Activated CD8-positive, alpha-beta memory T cell treated with anti-CD3 and anti-CD28 coated beads for 36 hours (primary cell): ENCODE data around the gene EDC3. TPM values are rescaled to one million over a fixed set of nuclear protein-coding genes. Genes with fewer than 3 reads are reported as not detected.
"Not testable (repeated sequence)": the region's sequence is repeated elsewhere in the genome, so short reads cannot be mapped to it uniquely, and the experiment has no call there.

Experiments
- CTCF ChIA-PET: fragments of 350-600 bp; sonication (Branson Sonifier 250); formaldehyde crosslinking; loops from one replicate; lab custom pipeline; 2021; ENCODE audit warnings: antibody characterized with exemption; lab: Charles Lee
- POLR2A ChIA-PET: fragments of 350-600 bp; sonication (Branson Sonifier 250); formaldehyde crosslinking; loops from one replicate; lab custom pipeline; 2021; ENCODE audit warnings: antibody characterized with exemption; lab: Charles Lee
- total RNA-seq, 2 experiments: library from RNA; stranded (reverse); gene quantifications; one replicate each; pipeline ENCODE4 v1.2.3, GENCODE V29; 2021

The EDC3 gene
- total RNA-seq, 2 experiments from 2014 or later = 50.5 to 52.2 TPM

DNA sequence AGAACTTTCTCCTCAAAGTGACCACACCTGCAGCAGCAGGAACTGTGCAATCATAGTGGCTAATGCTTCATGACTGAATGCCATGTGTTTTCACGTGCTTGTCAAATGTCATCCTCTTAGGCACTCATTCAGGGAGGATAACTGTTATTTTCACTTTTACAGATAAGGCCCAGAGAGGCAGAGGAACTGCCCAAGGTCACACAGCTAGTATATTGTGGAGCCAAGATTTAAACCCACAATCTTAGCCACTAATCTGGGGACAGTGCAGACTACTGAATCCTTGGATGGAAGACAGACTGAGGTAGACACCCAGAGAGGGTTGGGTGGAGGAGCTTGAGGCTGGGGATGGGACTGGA, 90.1 kb downstream of the EDC3 start:
- ChIA-PET CTCF (no interaction called here), POLR2A (no interaction called here)

DNA sequence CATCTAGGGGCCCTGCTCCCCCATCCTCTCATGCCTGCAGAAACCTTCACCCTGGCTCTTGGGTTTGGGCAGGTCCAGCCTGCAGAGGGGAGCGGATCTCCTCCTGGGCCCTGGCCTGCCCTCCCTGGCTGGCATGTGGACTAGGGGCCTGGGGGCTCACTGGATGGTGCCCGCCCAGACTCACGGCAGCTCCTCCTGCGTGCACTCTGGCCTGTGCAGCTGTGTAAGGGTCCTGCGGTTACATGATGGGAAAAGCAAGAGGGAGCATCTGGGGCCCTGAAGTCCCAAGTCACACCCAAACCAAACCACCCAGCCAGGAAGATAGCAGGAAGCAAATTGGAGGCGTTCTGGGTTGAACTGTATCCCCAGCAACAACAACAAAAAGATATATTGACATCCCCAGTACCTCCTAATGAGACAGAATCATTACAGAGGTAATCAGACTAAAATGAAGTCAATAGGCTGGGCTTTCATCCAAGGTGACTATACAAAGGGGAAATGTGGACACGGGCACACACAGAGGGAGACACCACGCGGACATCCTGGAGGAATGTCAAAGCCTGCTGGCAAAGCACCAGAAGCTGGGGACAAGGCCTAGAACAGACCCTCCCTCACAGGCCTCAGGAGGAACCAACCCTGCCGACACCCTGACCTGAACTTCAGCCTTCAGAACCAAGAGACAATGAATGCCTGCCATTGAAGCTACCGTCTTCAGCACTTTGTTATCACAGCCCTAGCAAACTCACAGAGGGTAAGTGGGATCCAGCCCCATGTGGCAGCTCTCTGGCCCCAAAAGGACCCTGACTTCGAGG, 90.6 kb downstream of the EDC3 start:
- POLR2A ChIA-PET = no interaction called here
- CTCF ChIA-PET = no interaction called here

DNA sequence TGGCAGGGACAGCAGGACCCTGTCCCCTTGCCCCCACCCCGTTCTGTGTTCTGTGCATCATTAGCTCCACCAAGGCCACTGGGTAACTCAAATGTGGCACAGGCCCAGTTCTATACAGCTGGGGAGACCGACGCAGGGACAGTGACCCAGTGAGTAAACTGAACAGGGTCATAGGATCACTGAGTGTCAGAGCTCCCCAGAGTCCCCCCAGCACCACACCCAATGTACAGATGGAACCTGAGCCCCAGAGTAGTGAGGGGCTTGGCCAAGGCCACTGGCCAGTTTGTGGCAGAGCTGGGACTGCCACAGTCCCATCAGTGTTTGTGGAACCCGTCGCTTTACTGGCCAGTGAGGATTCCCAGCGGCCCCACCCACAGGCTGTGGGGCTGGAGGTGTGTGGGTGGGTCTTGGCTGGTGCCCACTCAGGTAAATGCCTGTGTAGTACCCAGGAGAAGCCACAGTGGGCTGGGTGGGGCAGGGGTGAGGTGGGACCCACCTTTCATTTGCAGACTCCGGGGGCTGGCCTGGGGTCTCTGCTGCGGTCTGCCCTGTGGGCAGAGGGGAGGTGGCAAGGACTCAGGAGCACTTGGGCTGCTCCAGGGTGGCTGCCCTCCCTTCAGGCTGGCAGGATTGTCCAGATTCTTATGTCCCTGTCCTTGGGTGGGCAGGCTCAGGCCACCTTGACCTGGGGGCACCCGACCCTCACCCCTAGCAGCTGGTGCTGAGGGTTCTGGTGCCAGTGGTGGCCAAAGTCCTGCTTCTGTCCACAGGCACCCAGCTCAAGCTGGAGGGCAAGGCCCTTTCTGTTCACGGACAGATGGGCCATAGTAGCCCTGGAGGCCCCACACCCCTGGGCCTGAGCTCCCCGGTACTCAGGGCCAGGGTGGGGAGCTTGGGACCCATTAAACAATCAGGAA, 91.8 kb downstream of the EDC3 start:
- CTCF ChIA-PET = interaction anchor here (0.9 kb wide), 1 partner anchor 299 kb away, joined by 3 read pairs; no protein-coding TSS in a partner anchor
- POLR2A ChIA-PET = interaction anchor here (0.6 kb wide), 1 partner anchor 63 kb away, joined by 3 read pairs; no protein-coding TSS in a partner anchor

DNA sequence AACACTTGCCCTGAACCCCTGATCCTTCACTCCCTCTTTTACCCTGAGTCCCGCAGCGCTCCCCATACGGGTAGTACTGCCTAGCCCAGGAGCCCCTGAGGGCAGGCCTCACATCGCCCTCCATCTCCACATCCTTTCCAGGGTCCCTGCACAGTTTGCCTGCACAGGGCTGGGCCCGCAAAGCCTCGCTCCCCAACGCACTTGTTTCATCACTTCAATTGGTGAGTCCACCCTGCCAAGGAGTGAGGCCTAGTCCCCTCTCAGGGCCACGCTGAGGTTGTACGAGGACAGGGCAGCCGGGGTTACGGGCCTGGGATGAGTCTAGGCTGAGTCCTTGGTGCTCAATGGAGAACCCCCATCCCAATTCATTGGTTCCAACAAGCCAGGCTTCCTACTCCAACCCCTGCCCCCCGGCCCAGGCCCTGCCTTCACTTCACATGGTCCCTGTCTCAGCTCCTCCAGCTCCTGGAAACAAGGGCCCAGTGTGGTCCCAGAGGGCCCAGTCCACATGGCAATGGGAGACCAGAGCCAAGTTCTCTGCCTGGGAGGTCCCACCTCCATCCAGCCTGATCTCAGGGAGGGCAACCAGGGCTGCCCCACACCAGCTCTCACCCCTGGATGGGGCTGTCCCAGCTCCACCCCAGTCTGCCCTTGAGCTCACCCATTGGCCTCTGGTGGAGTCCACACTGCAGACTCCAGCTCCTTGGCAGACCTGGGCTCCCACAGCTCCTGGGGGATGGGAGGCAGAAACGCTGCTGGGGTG, 92.6 kb downstream of the EDC3 start:
- ChIA-PET CTCF (interaction anchor here (0.9 kb wide), 2 partner anchors 18 to 299 kb away, joined by 3 to 4 read pairs; no protein-coding TSS in a partner anchor), POLR2A (no interaction called here)

DNA sequence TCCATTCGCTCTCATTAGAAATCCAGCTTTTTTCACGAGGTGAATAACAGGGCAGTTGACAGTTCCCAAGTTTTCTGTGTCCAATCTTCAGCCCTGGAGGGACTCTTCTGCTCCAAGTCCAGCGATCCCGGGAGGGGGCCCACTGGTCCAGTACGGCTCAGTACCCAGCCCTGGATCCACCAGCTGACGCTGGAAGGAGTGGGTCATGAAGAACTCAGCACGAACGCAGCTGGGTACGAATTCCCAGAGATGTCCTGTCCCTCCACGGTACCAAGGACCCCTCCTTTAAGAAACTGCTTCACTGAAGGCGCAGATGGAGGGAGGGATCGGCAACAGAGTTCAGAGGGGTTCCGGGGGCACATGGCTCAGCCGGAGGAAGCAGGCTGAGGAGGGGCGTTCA, 96.7 kb downstream of the EDC3 start:
- ChIA-PET CTCF (interaction anchor here (1.5 kb wide), 1 partner anchor 20 kb away, joined by 3 read pairs; no protein-coding TSS in a partner anchor), POLR2A (interaction anchor here (0.9 to 3.1 kb wide), 3 partner anchors 10 to 17 kb away, joined by 3 to 13 read pairs (median 5); partner anchors contain the start of gene CLK3)

DNA sequence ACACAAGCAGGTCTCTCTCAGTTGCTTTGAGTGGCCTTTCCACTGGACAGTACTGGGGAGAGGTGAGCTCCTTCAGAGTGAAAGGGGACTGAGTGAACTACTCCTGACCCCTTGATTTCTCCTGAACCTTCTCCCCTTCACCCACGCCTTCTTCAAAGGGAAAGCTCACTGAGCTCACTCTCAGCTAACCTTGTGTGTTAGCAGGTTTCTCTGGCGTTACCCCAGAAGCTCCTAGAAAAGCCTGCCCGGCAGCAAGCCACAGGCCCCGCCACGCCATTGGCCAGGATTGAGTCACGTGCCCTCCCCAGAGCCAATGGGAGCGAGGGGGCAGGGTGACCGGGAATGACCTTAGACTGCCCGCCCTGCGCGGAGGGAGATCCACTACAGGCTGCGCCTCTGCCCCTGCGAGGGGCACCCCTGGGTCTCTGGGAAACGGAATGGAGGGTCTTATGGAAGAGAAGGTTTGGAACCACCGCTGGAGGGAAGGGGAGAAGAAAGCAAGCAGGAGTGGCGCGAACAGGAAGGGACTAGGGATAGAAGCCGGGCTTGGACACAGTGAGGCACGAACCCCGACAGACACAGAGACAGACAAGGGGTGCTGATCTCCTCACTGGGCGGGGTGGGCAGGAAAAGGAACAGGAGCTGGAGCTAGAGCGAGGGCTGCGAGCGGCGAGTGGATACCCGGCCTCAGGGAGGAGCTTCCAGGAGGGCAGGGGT, 97.5 kb downstream of the EDC3 start:
- ChIA-PET POLR2A (interaction anchor here (0.6 to 3.1 kb wide), 7 partner anchors 11 to 182 kb away, joined by 3 to 13 read pairs (median 4); partner anchors contain the start of genes ARID3B and CLK3), CTCF (interaction anchor here (0.7 to 1.1 kb wide), 2 partner anchors 31 to 383 kb away, joined by 3 read pairs; no protein-coding TSS in a partner anchor)

DNA sequence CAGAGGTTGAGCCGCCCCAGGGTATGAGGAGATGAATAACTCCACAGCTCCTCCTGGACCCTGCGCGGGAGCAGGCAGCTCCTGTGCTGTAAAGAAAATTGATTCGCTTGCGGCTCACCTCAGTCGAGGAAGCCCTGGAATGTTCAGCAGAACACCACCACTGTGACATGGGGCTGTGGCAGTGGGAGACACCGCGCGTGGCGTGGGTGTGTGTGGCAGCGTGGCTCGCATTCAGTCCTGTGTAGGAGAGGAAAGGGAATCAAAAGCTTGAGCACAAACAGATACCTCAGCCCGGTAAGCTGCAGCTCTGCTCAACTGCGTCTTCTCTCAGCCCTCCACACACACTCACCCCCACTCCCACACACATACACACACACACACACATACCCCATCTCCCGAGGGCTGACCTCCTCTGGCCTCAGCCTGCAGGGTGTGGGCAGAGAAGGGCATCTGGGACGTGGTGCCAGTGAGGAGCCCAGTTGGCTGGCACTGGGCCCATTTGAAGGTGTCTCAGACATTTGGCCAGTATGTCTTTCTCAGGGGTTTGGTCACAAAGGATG, 98.6 kb downstream of the EDC3 start:
- POLR2A ChIA-PET = interaction anchor here (1.2 to 3.1 kb wide), 2 partner anchors 17 to 56 kb away, joined by 10 to 13 read pairs; partner anchors contain the start of gene ARID3B
- CTCF ChIA-PET = not testable (repeated sequence)

DNA sequence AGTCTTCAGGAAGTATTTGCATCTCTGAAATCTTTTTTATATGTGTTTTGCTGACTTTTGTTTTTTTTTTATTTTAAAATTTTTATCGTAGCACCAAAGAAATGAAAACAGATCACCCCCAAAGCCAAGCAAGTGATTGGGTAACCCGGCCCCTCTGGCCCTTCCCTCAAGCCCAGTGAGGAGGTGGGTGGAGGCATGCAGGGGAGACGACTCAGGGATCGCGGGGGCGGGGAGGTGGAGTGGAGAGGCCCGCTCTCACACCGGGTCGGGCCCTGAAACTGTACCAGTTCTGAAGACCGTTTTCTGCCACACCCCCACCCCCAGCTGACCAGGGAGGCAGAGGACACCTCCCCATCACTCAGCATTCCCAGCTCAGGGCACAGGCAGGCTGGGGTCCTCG, 99.1 kb downstream of the EDC3 start:
- POLR2A ChIA-PET, CTCF ChIA-PET: not testable (repeated sequence)

DNA sequence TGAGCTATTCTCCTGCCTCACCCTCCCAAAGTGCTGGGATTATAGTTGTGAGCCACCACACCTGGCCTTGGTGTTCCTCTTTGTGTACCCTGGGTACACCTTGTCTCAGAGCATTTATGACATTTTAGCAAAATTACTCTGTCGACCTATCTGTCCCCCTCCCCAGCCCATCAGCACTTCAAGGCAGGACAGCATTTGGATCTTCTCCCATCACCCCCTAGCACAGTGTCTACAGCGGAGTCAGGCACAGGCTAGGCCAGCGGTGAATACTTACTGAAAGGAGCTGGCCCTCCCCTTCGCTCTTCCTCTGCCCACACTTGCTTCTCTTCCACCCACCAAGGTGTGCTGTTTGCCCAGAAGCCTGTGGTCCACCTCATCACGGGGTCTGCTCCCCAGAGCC, 100.6 kb downstream of the EDC3 start:
- ChIA-PET POLR2A (no interaction called here), CTCF (interaction anchor here (0.6 to 1.1 kb wide), 3 partner anchors 12 to 1238 kb away, joined by 3 read pairs; no protein-coding TSS in a partner anchor)

DNA sequence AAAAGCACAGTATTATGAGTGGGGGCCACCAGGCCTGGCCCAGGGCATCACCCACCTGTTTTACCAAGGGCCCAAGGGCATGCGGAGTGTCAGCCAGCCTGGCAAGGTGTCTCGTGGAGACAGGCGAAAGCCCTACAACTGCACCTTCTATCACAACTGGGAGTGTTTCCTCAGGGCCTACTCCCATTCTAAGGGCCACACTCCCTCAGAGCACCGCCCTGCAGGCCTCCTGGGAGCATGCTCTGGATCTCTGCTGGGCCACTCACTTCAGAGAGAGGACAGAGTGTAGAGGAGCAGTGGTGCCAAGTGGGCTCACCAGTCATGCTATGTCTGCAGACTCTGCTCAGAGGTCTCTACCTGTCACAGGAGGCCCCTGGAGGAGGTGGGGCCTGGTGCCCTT, 101.4 kb downstream of the EDC3 start:
- ChIA-PET POLR2A (no interaction called here), CTCF (interaction anchor here (0.6 to 1.1 kb wide), 2 partner anchors 12 to 545 kb away, joined by 3 read pairs; no protein-coding TSS in a partner anchor)

DNA sequence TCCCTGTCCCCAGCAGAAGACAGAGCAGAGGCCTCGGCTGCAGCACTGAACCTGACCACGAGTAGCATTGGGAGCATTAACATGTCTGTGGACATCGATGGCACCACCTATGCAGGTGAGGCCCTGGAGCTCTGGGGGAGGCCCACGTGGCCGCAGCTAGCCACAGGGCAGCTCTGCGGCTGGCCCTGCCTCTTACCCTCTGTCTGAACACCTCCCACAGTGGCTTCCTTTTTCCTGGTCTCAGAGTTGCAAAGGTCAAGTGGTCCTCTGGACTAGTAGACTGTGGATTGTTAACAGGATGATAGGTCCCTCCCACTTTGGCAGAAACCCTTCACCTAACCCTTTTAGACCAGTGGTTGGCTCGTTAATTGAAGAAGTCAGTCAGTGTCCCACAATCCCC, 102.7 kb downstream of the EDC3 start:
- ChIA-PET POLR2A (interaction anchor here (0.7 kb wide), 1 partner anchor 29 kb away, joined by 3 read pairs; no protein-coding TSS in a partner anchor), CTCF (no interaction called here)

DNA sequence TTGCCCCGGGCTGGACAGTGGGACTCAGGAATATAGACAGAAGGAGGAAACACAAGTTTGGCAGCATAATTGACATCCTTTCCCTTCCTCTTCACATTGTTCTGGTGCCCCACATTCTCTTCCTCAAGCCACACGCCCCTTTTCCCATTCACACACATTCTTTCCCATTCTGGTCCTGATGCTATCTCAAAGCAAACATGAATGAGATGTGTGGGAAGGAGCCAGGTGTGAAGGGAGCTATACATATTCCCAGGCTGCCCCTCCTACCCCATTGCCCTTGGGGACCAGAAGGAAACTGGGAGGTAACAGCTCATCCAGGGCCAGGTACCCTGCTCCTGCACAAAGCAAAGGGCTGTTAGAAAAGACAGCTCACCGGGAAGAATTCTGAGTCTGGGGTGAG, 103.6 kb downstream of the EDC3 start:
- ChIA-PET POLR2A (no interaction called here), CTCF (interaction anchor here (1.4 kb wide), 1 partner anchor 10 kb away, joined by 3 read pairs; no protein-coding TSS in a partner anchor)

DNA sequence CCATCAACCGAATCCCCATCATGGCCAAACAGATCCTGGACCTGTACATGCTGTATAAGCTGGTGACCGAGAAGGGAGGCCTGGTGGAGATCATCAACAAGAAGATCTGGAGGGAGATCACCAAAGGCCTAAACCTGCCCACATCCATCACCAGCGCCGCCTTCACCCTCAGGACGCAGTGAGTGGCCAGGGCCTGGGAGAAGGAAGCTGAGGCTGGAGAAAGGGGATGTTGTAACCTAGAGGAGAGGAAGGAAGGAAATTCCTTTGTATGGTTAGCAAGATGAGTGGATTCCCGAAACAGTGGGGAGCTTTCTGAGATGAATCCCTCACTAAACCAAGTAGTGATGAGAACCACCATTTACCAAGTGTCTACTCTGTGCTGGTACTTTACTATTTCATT, 106.0 kb downstream of the EDC3 start:
- ChIA-PET POLR2A (no interaction called here), CTCF (interaction anchor here (1.1 kb wide), 1 partner anchor 180 kb away, joined by 3 read pairs; no protein-coding TSS in a partner anchor)

DNA sequence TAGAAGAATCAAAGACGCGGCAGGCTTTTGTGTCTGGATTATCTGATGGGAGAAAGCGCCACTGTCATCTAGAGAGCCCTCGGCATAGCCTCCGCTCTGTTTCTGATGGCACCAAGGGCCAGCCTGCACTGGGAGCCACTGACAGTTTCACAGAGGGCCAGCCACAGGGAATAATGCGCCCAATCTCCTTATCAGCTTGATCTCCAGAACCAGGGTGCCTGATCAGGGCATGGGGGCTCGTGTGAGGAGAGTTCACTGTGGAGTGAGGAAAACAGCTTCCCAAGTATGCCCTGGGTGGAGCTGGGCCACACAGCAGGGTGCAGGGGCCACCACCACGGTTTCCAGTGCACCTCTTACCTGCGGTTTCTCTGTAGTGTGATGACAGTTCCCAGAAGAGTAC, 110.0 kb downstream of the EDC3 start:
- CTCF ChIA-PET = no interaction called here

DNA sequence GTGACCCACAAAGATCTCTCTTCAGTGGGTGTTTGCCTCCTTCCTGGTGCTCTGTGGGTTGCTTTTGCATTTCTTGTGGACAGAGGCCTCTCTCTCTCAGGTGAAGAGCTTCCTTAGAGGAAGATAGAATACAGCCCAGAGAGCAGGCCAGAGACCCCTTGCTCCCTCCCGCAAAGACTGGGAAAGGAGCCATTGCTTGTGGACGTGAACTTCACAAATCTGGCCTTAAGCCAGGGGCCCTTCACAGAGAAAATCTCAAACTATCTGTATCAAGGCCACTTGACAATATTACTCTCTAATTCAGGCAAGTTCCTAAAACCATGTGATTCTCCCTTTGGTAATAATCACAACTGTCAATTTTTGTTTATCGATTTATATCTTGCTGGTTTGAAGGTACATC, 110.6 kb downstream of the EDC3 start:
- ChIA-PET POLR2A (no interaction called here), CTCF (no interaction called here)

More for the DNA sequence above, 110.0 kb downstream of the EDC3 start:
- POLR2A ChIA-PET = no interaction called here

DNA sequence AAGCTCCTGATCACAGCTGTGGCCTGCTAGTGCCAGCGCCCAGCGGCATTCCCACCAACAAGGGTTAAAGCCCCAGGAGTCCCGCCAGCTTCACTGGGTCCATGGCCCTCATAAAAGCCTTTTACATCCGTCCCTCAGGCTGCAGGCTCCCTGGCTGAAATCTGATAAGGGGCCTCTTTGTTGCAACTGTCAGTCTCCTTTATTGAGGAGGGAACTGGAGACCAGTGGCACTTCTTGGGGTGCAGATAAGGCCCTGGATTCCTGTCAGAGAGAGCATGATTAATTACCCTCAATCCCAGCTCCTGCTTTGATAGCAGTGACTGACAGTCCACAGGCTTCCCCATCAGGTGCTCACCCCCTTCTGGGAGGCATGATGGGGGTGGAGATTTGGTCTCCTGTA, 111.0 kb downstream of the EDC3 start:
- ChIA-PET CTCF (no interaction called here), POLR2A (no interaction called here)

DNA sequence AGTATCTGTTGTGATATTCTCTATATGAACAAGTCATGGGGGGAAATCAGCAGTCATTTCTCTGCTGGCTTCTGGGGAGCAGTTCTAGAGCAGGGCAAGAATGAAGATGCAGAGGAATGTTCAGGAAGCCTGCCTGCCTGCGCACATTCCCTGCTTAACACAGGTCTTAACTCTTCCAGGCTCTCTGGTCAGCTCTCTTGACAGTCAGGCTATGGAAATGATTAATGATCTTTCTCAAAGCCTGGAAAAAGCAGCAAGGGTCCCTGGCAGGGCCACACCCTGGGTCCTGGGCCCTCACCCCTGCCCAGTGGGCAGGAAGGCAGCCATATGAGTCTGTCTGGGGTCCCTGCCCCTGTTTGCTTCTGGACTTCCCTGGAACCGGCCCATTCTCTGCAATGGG, 111.6 kb downstream of the EDC3 start:
- CTCF ChIA-PET = no interaction called here
- POLR2A ChIA-PET = no interaction called here
